GM23338 (cell line): ENCODE results near the gene PPDPF. TPM values are rescaled to one million over a fixed set of nuclear protein-coding genes. Genes with fewer than 3 reads are reported as not detected.

ENCODE experiments used
- EZH2 ChIP-seq: fragments of 200-600 bp; sonication (generic); IDR thresholded peaks from one replicate; pipeline ENCODE4 v1.8.0; 2017; ENCODE audit warnings: antibody characterized with exemption, mild to moderate bottlenecking, low read depth; ENCODE audit not compliant: unreplicated experiment
- EZH2phosphoT487 ChIP-seq: fragments of 200-600 bp; sonication (generic); IDR thresholded peaks from one replicate; pipeline ENCODE4 v1.8.1; 2018; ENCODE audit warnings: antibody characterized with exemption; ENCODE audit not compliant: unreplicated experiment
- NANOG ChIP-seq: IDR thresholded peaks from 2 replicates; pipeline ENCODE4 v1.6.1; 2016; ENCODE audit warnings: antibody characterized with exemption, borderline replicate concordance
- POLR2AphosphoS5 ChIP-seq: IDR thresholded peaks from 2 replicates; pipeline ENCODE4 v1.6.1; 2016; ENCODE audit warnings: antibody characterized with exemption, low read depth
- STAT1 ChIP-seq: IDR thresholded peaks from one replicate; pipeline ENCODE4 v1.6.1; 2016; ENCODE audit warnings: antibody characterized with exemption; ENCODE audit not compliant: unreplicated experiment
- ZNF114 ChIP-seq: fragments of 250-450 bp; sonication (Bioruptor Pico); IDR thresholded peaks from 2 replicates; pipeline ENCODE4 v1.5.0; 2020; ENCODE audit warnings: mild to moderate bottlenecking, moderate library complexity
- ZNF331 ChIP-seq: fragments of 250-450 bp; sonication (Bioruptor Pico); IDR thresholded peaks from 2 replicates; pipeline ENCODE4 v1.5.0; 2020; ENCODE audit warnings: low read depth, mild to moderate bottlenecking, moderate library complexity
- polyA plus RNA-seq: library from polyadenylated mRNA; unstranded; fragments of >200 nt; fragmentation: Nextera tagmentation; extraction: Ambion mirVana; gene quantifications from 2 replicates; pipeline ENCODE4 v1.2.1, GENCODE V29; 2016
- total RNA-seq: library from RNA; depleted of rRNA; stranded (reverse); fragments of >200 nt; shearing (Covaris generic); gene quantifications from 2 replicates; pipeline ENCODE4 v1.2.3, GENCODE V29; 2014
- TF ChIP-seq, protein P1 (sequence below): fragments of 250-450 bp; sonication (Bioruptor Pico); IDR thresholded peaks from 2 replicates; pipeline ENCODE4 v1.5.0; 2020; ENCODE audit warnings: mild to moderate bottlenecking, moderate library complexity
- TF ChIP-seq, protein P2 (sequence below): IDR thresholded peaks from 2 replicates; pipeline ENCODE4 v1.6.1; 2016; ENCODE audit warnings: antibody characterized with exemption

Gene PPDPF
- total and polyA plus RNA-seq, 2 experiments from 2014 or later: 83.9 to 141 TPM

DNA sequence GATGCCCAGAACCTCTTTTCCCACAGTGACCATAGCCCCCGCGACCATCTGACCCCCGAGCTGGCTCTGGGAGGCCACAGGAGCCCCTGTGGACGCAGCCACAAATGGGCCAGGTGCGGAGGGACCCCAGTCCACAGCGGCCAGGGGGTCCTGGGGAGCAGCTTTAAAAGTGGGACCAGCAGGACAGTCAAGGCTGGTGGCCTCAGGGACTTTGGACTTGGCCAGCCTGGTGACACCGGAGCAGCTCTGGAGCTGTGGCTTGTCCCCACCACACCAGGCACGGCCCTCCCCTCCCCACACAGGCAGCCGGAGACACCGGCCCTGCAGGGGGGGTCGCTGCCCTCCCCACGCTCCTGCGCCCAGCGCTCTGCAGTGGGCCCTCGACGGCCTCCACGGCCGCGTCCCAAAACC lies 36.9 kb downstream of the PPDPF start (continued):
- TF ChIP-seq, protein P1, sequence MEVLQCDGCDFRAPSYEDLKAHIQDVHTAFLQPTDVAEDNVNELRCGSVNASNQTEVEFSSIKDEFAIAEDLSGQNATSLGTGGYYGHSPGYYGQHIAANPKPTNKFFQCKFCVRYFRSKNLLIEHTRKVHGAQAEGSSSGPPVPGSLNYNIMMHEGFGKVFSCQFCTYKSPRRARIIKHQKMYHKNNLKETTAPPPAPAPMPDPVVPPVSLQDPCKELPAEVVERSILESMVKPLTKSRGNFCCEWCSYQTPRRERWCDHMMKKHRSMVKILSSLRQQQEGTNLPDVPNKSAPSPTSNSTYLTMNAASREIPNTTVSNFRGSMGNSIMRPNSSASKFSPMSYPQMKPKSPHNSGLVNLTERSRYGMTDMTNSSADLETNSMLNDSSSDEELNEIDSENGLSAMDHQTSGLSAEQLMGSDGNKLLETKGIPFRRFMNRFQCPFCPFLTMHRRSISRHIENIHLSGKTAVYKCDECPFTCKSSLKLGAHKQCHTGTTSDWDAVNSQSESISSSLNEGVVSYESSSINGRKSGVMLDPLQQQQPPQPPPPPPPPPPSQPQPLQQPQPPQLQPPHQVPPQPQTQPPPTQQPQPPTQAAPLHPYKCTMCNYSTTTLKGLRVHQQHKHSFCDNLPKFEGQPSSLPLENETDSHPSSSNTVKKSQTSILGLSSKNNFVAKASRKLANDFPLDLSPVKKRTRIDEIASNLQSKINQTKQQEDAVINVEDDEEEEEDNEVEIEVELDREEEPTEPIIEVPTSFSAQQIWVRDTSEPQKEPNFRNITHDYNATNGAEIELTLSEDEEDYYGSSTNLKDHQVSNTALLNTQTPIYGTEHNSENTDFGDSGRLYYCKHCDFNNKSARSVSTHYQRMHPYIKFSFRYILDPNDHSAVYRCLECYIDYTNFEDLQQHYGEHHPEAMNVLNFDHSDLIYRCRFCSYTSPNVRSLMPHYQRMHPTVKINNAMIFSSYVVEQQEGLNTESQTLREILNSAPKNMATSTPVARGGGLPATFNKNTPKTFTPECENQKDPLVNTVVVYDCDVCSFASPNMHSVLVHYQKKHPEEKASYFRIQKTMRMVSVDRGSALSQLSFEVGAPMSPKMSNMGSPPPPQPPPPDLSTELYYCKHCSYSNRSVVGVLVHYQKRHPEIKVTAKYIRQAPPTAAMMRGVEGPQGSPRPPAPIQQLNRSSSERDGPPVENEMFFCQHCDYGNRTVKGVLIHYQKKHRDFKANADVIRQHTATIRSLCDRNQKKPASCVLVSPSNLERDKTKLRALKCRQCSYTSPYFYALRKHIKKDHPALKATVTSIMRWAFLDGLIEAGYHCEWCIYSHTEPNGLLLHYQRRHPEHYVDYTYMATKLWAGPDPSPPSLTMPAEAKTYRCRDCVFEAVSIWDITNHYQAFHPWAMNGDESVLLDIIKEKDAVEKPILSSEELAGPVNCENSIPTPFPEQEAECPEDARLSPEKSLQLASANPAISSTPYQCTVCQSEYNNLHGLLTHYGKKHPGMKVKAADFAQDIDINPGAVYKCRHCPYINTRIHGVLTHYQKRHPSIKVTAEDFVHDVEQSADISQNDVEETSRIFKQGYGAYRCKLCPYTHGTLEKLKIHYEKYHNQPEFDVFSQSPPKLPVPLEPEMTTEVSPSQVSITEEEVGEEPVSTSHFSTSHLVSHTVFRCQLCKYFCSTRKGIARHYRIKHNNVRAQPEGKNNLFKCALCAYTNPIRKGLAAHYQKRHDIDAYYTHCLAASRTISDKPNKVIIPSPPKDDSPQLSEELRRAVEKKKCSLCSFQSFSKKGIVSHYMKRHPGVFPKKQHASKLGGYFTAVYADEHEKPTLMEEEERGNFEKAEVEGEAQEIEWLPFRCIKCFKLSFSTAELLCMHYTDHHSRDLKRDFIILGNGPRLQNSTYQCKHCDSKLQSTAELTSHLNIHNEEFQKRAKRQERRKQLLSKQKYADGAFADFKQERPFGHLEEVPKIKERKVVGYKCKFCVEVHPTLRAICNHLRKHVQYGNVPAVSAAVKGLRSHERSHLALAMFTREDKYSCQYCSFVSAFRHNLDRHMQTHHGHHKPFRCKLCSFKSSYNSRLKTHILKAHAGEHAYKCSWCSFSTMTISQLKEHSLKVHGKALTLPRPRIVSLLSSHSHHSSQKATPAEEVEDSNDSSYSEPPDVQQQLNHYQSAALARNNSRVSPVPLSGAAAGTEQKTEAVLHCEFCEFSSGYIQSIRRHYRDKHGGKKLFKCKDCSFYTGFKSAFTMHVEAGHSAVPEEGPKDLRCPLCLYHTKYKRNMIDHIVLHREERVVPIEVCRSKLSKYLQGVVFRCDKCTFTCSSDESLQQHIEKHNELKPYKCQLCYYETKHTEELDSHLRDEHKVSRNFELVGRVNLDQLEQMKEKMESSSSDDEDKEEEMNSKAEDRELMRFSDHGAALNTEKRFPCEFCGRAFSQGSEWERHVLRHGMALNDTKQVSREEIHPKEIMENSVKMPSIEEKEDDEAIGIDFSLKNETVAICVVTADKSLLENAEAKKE (CRISPR knock-in tag): no peak
- TF ChIP-seq ZNF331 (CRISPR knock-in tag): no peak
- TF ChIP-seq NANOG: no peak
- TF ChIP-seq, protein P2, sequence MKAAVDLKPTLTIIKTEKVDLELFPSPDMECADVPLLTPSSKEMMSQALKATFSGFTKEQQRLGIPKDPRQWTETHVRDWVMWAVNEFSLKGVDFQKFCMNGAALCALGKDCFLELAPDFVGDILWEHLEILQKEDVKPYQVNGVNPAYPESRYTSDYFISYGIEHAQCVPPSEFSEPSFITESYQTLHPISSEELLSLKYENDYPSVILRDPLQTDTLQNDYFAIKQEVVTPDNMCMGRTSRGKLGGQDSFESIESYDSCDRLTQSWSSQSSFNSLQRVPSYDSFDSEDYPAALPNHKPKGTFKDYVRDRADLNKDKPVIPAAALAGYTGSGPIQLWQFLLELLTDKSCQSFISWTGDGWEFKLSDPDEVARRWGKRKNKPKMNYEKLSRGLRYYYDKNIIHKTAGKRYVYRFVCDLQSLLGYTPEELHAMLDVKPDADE: no peak
- no peak for TF ChIP-seq EZH2
- no peak for TF ChIP-seq EZH2phosphoT487
- TF ChIP-seq POLR2AphosphoS5: no peak
- TF ChIP-seq STAT1: no peak
- TF ChIP-seq ZNF114 (CRISPR knock-in tag): no peak
